GM18511 (cell line): ENCODE data around the gene VRK1.
"Not testable (repeated sequence)": the region's sequence is repeated elsewhere in the genome, so short reads cannot be mapped to it uniquely, and the experiment has no call there.

Source experiments
- ATAC-seq: cut with Tn5 transposase; IDR thresholded peaks from one replicate; pipeline ENCODE4 v1.9.1; 2021; ENCODE audit warnings: mild to moderate bottlenecking, moderate library complexity; ENCODE audit not compliant: unreplicated experiment

VRK1 gene, protein sequence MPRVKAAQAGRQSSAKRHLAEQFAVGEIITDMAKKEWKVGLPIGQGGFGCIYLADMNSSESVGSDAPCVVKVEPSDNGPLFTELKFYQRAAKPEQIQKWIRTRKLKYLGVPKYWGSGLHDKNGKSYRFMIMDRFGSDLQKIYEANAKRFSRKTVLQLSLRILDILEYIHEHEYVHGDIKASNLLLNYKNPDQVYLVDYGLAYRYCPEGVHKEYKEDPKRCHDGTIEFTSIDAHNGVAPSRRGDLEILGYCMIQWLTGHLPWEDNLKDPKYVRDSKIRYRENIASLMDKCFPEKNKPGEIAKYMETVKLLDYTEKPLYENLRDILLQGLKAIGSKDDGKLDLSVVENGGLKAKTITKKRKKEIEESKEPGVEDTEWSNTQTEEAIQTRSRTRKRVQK

DNA sequence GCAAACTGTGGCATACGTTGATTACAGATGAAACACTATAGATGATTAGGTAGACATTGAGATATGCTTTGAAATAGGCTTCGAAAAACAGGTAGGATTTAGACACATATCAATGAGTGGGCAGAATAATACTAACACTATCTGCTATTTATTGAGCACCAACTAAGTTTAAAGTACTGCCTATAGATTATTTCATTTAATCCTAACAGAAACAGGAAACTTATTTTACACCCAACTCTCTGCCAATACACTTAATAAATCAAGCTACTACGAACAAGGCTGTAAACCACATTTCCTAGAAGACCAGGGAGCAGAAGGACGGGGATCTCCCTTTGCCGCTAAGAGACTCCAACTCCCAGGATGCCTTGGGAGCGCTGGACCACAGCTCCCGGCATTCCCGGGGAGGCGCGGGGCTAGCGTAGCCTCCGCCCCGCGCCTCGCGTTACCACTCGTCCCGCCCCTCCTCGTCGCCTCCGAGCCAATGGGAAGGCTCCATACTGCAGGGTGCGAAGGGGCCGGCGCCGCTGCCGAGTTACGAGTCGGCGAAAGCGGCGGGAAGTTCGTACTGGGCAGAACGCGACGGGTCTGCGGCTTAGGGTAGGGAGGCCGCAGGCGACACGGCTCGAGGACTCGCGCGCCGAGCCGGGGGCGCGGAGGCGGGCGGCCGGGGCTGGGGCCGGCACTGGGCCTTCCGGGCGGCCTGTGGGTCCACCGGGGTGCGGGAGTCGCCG, at the start of gene VRK1:
Gene VRK1, plus strand, starts transcription at position 532 of the 731 bp plus-strand sequence. CDS start 36,090 bp downstream, outside the sequence.
- peak; percentile 97 for ATAC-seq

DNA sequence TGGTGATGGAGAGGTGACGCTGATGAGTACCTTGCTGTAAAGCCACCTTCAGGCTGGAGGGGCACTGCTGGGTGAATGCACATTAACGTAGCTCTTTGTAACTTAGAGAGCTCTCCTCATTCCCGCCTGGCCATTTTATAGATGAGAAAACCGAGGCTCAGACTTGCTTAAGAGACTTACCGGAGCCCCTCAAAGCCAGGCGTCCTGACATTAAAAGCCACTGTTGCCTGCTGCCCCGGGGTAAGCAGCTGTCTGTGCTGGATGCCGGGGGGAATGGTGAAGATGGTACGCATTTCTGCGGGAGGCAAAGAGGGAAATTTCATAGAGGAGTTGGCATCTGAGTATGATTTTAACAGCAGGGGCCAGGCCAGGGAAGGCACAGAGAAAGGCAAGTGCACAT, 49.6 kb upstream of the VRK1 start:
- no peak for ATAC-seq

DNA sequence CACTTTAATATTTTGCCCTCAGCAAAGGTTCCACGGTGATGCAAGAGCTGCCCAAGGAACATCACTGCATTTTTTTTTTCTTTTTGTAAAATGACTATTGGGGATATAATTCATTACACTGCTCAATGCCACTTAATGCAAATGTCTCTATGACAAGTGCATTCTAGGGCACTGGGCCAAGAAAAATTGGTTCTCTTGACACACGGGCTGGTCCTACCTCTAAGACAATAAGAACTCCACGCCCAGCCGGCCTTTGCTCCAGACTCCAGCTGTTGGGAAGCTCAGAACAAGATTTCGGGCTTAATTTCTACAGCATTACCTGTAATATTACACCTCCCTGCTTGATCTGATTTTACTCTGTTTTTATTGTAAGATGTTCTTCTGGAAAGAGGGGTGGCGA, 48.8 kb upstream of the VRK1 start:
- no peak for ATAC-seq

DNA sequence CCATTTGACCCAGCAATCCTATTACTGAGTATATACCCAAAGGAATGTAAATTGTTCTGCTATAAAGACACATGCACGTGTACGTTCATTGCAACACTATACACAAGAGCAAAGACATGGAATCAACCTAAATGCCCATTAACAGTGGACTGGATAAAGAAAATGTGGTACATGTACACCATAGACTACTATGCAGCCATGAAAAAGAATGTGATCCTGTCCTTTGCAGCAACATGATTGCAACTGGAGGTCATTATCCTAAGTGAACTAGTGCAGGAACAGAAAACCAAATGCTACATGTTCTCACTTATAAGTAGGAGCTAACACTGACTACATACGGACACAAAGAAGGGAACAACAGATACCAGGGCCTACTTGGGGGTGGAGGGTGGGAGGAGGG, 45.7 kb upstream of the VRK1 start:
- no peak for ATAC-seq

DNA sequence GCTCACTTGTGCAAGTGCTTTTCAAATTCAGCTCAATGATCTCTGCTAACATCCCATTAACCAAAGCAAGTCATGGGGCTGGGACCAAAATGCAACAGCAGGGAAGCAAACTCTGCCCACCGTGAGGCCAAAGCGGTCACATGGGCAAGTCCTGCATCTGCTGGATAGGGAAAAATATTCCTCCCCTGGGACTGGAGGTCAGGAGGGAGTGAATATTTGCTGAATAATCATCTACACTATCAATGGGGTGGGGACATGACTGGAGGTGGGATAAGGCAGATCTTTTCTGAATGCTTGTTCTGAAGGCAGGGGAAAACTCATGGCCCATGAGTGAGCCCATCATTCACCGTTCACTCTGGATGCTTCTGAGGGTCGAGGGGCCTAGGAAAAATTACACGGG, 45.1 kb upstream of the VRK1 start:
- ATAC-seq, result no peak

DNA sequence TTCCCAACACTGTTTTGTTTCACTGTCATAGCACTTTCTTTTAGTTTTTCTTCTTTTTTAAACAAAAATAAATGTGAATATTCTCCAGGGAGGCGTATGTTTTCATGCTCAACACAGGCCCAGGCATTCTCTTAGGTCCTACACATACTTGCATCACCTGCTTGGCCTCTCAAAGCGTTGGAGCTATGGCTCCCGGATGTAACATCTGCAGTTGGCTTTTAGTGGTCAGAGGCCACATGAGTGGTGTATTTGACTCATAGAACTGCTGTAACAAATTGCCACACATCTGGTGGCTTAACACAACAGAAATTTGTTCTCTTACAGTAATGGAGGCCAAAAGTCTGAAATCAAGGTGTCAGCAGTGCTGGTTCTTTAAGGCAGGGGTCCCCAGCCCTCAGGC, 44.6 kb upstream of the VRK1 start:
- no peak for ATAC-seq

DNA sequence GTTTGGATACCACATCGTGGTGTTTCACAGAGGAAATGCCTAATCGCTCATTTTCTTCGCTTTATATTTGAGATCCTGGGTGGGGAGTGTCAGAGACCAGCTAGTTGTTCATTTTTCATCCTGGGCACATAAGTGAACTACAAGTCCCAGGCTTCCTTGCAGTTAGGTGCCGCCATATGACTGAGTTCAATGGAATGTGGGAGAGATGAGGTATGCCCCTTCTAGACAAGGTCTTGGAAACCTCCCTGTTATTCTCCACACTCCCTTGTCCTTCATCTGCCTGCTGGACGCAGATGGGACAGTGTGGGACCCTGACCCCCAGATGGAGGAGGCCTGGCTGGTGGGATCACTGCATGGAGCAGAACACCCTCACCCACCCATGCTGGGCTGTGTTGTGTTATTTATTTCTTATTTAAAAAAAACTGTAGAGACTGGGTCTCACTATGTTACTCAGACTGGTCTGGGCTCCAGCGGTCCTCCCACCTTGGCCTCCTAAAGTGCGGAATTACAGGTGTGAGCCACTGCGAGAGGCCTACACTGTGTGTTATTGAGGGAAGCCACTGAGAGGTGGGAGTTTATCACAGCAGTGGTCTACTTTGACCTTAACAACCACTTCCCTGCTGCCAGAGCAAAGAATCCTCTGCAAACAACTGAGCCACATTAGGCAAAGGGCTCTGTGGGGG, 42.9 kb upstream of the VRK1 start:
- ATAC-seq, result no peak

DNA sequence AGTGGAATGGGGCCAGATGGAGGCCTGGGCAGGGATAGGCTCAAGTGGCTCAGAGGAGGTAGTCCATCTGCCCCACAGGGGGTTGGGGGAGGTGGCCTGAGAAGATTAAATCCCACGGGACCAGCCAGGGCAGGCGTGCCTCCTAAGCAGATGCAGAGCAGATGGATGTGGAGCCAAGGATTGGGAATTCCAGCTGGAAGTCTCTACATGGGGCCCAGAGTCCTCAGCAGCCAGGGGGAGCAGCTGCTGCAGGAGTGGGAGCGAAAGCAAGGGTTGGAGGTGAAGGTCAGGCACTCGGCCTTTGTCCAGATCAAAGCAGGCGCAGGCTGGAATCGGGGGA, 42.4 kb upstream of the VRK1 start:
- no peak for ATAC-seq

DNA sequence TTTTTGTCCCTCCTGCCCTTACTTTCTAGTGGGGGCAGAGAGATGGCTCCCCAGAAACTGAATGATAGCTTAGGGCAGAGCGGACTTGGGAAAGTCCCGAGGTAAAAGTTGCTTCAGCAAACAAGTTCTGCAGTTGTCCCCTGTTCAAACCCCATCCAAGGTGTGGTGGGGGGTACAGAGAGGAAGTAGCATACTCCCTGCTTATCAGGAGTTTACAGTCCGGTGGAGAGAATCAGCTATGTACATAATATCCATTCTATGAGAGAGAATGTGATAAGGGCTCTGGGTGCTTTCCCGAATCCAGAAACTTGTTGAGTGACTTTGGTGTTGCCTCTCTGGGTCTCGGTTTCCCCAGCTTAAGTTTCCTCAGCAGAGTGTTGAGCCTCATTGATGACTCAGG, 40.4 kb upstream of the VRK1 start:
- ATAC-seq, result no peak

DNA sequence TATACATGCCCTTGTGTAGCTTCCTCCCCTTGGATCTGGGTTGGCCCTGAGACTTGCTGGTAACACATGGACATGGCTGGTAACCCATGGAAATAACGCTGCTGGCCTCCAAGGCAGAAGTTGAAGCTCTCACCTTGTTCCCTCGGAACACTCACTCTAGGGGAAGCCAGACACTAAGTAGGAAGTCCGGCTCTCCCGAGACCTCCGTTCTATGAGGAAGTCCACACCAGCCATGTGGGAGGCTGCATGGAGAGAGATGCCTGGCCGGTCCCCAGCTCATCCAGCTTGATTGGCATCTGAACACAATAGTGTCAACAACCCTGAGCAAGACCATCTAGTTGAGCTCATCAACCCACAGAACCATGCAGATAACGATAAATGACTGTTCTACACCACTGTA, 39.7 kb upstream of the VRK1 start:
- ATAC-seq, result no peak

DNA sequence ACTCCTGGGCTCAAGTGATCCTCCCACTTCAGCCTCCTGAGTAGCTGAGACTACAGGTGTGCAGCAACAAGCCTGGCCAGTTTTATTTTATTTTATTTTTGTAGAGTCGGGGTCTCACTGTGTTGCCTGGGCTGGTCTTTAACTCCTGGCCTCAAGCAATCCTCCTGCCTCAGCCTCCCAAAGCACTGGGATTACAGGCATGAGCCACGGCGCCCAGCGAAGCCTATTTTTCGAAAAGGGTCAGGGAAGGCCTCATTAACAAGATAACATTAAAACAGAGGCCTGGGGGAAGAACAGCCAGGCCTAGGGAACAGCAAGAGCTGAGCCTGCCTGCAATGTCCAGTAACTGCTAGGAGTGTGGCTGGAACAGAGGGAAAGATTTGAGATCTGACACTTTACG, 36.1 kb upstream of the VRK1 start:
- ATAC-seq, result no peak

DNA sequence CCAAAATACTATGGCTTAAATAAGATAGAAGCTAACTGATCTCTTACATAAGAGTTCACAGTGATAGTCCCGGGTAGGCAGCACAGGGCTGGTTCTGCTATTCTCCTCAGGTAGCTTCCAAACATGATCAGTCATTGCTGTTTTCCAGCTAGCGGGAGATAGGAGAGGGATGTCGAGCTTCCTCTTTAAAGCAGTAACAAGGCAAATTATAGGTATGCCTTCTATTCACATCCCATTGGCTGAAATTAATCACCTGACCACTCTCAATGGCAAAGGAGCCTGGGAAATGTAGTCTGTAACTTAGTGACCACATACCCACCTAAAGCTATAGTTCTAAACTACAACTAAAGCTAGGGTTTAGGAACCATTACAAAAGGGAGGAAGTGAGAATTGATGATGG, 34.5 kb upstream of the VRK1 start:
- peak; percentile 99 for ATAC-seq

DNA sequence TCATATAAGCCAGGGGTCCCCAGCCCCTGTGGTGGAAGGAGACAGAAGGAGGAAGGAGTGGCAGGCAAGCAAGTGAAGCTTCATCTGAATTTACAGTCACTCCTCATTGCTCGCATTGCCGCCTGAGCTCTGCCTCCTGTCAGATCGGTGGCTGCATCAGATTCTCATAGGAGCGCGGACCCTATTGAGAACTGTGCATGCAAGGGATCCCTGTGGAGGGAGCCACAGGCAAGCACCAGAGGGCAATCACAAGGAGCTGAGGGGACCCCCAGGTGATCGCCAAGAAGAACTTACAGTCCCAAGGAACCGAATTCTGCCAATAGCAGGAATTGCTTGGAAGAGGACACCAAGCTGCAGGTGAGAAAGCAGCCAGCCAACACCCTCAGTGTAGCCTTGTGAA, 33.2 kb upstream of the VRK1 start:
- no peak for ATAC-seq

DNA sequence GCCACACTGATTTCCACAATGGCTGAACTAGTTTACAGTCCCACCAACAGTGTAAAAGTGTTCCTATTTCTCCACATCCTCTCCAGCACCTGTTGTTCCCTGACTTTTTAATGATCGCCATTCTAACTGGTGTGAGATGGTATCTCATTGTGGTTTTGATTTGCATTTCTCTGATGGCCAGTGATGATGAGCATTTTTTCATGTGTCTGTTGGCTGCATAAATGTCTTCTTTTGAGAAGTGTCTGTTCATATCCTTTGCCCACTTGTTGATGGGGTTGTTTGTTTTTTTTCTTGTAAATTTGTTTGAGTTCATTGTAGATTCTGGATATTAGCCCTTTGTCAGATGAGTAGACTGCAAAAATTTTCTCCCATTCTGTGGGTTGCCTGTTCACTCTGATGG, 32.0 kb upstream of the VRK1 start:
- ATAC-seq, result not testable (repeated sequence)

DNA sequence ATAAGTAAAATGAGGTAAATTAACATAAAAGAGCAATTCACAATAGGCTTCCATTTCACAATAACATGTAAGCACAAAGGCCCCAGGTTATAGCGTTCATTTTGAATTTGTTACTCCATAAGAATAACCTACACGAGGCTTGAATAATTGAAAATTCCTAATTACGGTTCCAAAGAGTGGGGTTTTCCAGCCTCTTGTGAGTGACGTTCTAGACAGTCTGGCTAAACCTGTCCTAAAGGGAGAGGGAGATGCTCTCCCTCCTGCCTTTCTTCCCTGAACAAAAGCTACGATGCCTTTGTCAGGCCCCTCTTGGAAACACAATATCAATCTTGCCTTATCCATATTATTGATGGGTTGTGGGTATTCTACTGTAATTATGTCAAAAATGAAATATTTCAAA, 24.3 kb upstream of the VRK1 start:
- no peak for ATAC-seq

DNA sequence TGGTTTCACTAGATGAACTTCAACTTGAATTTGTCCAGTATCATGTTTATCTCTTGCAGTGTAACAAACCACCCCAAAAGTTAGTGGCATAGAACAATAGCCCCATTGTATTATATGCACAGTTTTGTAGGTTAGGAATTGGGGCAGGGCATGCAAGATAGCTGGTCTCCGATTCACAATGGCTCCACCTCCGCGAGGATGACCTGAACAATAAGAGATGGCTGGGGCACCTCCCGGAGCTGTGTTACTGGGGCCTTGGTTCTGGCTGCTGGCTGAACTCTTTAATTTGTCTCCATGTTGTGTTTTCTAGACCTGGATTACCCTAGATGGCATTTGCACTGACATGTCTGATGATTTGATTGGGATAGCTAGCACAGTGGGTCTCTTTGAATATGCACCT, 20.4 kb upstream of the VRK1 start:
- ATAC-seq, result no peak

DNA sequence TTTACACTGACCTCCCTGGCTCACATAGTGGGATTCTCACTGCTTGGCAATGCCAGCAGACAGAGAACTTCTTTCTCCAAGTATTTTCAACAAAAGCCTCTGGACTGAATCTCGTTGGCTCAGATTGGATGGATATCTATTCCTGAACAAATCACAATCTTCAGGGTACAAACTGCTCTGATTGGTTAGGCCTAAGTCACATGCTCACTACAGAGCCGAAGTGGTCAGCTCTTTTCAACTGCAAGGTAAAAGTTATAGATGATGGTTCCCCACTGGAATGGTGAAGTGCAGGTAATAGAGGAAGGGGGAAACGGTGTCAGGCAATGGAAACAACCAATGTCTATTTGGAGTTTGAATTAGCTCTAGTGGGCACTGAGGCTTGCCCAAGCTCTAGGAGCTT, 16.7 kb upstream of the VRK1 start:
- no peak for ATAC-seq

DNA sequence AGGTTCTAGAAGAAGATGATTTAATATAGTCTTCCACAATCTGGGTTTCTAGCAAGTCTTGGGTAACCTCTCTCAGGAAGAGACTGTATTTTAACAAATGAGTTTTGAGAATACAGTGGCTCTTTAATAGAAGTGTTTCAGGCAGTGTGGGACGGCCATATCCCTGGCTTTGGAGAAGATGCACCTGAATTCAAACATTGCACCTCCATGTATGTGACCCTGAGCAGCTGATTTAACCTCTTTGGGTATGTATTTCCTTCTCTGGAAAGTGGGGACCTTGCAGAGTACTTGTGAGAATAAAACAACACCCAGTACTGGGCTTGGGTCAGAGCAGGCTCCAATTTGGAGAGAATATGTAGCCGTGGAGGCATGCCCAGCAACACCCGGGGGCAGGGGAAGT, 15.8 kb upstream of the VRK1 start:
- ATAC-seq, result no peak

DNA sequence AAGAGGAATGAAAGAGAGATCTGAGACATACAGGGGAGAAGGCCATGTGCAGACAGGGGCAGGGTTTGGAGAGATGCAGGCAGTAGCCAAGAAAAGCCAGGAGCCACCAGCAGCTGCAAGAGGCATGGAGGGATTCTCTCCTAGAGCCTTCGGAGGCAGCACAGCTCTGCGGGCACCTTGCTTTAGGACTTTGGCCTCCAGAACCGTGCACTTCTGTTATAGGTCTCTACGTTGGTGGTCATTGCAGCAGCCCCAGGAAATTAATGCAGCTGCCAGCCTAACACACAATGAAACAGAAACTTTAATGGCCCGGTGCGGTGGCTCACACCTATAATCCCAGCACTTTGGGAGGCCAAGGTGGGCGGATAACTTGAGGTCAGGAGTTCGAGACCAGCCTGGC, 14.7 kb upstream of the VRK1 start:
- ATAC-seq, result no peak

DNA sequence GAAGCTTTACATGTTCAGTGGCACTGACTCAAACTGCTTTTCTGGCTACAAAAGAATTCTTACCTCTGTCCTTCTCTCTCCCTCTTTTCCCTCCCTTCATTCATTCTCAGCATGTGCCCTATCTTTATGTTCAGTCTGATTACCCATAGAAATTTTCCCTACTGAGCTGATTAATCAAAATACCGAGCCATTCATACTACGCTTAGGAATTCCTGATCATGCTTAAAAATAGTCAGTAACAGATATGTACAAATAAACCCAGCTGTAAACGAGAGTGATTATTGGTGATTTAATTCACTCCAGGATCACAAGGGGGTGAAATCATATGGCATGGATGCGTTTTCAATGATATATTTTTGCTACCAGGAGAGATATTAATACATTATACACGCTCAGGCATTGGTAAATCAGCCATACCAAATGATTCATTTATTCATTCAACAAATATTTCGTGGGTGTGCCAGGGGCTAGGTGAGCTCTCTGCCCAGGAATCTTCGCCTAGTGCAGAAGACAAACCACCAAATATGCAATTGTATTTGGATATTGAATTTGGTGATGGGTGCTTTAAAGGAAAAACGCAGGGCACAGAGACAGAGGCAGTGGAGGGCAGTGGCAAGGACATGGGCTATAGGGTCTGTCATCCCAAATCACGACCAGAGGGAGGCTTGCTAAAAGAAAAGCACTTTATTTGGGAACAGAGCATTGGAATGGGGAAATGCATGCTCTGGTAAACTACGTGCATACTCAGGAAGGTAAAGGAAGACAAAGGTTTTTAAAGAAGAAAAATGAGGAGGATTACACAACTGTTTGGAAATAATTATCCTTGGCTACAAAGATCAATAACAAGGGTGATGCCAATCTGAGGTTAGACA, 13.9 kb upstream of the VRK1 start:
- ATAC-seq, result no peak

DNA sequence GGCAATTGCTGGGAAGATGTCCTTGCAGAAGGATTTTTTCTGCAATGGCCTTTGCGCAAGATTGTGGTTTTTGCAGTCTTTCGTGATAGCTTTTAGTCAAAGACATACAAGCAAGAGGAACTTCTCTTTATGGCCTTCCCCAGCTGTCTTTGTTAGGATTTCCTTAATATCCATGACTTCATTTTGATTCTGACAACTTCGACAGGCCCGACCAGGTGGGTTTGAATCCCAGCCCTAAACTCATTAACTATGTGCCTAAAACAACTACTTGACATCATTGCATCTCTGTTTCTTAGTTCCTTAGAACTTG, 13.3 kb upstream of the VRK1 start:
- ATAC-seq, result no peak
